ENCODE measurements around the gene NAA16.
"Not testable (repeated sequence)": the region's sequence is repeated elsewhere in the genome, so short reads cannot be mapped to it uniquely, and the experiment has no call there.

NAA16 gene

DNA sequence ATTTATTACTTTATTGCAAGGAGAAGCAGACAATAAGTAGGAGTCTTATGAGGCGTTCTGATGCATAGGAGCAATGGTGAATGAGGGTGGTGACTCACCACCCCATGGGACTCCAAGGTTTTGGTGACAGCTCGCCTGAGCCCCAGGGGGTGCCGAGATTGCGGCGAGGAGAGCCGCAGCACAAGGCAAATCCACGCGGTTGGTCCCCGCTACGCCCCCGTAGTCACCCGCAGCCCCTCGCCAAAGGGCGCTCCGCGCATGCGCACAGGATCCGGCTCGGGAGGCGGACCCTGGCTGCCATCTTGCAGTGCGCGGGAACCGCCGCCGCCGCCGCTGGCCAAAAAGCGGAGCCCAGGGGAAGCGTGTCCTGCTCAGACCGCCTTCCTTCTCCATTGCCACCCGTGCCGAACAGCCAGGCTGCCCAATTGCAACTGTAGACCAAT, at the start of gene NAA16:
Gene NAA16 (plus strand): TSS at position 305 of the 443 bp plus-strand sequence. CDS start 262 bp downstream, outside the sequence.
- DNase-seq (ENCODE audit: low read depth): peak; percentile 83

DNA sequence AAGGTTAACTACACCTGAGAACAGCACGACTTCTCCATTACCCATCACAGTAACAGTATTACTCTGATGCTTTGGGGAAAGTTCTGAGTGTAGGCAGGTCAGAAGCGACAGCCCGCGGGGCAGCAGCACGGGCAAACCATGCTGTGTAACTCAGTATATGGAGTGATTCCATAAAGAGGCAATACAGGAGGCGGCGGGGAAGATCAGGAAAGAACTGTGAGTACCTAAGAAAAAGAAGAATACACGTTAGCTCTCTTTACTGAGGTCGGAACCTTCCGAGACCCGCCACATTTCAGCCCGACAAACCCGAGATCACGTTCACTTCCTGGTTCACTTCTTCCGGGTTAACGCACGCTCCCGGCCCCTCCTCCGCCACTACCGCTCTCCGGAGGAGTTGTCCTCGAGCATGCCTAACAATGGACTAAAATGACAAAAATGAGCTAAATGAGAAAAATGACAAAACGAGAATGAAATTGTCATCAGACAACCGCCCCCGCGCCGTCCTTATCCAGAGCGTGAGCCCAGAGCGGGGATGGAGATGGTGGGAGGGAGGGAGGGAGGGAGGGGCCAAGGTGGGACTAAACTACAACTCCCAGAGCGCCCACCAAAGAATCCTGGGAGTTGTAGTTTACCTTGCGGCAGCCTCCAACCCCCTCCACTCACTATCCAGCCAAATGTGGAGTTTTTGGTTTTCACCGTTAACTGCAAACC, 47.7 kb upstream of the NAA16 start, which contains the start of gene MTRF1:
Gene MTRF1 (minus strand): TSS at position 316 of the 711 bp plus-strand sequence. CDS start 2,669 bp downstream, outside the sequence.
- DNase-seq (ENCODE audit: low read depth): peak; percentile 47

DNA sequence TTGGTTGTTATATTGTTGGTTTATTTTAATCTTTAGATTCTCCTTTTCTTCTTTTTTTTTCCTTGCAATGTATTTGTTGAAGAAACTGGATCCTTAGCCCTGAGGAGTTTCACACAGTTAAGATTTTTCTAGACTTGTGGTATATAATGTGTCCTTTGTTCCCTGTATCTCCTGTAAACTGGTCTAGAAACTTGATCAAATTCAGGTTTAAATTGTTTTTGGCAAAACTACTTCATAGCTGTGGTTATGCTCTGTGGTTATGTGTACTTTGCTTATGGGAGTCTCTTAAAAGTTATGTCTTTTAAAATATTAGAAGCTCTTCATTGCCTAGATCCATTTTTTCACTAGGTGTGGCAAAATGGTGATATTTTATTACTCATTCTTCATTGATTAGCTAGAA, 44.0 kb upstream of the NAA16 start:
- no peak for DNase-seq (ENCODE audit: low read depth)

DNA sequence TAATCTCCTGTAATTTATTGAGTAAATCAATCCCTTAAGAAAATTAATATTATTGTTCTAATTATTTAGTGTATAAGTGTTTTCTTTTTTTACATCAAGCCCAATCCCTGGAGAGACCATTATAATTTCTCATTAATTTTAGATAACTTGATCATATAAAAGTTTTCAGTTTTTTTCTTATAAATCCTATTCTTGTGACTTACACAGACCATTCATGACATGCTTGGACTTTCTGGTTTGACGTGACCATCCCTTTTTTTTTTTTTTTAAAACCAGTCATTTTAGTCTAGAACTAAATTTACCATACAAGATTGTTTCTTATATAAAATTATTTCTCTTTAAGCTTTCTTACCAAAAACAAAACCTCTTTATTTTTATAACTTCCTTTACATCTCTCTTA, 42.3 kb upstream of the NAA16 start:
- no peak for DNase-seq (ENCODE audit: low read depth)

DNA sequence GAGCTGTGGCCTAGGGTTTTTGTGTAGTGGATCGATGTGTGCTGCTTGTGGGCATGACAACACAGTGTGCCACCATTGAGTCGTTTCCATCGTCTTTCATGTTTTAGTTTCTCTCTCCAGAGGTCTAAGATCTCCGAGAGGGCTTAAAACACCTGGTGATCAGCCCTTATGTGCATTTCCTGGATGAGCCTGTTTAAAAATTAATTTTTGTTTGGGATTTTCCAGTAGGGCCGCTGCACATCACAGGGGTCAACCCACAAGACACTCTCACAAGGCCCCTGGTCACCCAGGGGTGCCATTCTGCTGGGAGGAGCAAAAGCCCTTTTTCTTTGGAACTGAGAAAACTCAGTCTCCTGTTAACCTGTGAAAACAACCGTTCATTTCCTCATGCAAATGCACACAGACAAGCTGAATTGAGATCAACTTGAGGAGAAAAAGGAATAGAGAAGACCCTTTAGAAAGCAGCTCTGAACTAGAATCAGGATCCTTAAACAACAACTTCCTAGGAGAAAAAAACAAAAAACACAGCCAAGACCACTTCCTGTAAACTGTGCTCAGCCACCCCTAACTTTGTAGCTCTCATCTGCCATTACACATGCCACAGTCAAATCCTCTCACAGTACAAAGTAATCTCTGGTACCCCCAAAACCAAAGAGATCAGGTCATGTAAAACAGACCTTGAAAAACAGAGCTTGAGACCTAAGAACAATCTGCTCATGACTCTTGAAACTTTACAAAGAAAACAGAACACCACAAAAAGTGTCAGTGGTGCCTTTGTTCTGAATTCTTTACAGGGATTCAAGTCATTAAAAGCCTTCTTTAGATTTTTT, 39.4 kb upstream of the NAA16 start:
- no peak for DNase-seq (ENCODE audit: low read depth)

DNA sequence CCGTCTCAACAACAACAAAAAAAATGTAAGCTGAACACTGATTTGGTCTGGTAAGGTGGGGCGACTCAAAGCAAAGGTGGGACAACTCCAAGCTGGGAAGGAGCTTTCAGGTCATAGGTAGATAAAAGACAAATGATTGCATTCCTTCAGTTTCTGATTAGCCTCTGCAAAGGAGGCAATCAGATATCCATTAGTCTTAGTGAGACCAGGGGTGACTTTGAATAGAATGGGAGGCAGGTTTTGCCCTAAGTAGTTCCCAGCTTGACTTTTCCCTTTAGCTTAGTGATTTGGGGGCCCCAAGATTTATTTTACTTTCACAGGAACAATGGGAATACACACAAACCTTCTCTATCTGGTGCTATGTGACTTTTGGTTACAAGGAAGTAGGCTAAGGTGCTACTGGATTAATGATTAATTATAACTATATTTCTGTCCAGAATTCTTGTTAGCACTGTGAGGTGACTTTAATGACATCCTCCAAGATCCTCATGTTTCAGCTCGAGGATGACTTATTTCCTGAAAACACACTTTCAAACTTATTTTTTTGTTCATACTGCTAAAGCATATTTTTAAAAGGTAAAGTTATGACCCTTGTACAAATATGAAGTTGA, 37.1 kb upstream of the NAA16 start:
- no peak for DNase-seq (ENCODE audit: low read depth)

DNA sequence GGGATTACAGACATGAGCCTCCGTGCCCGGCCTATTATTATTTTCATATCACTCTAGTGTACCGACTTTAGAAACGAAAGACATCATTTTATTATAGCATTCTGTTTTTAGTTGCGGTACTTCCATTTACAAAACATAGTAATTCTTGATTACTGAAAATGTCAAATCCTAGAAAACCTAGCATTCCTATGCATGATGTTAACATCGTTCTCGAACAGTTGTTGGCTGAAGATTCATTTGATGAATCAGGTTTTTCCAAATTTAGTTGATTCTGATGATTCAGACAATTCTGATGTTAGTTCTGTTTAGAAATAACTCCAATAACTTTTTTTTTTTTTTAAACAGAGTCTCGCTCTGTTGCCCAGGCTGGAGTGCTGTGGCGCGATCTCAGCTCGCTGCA, 36.2 kb upstream of the NAA16 start:
- DNase-seq (ENCODE audit: low read depth): no peak

DNA sequence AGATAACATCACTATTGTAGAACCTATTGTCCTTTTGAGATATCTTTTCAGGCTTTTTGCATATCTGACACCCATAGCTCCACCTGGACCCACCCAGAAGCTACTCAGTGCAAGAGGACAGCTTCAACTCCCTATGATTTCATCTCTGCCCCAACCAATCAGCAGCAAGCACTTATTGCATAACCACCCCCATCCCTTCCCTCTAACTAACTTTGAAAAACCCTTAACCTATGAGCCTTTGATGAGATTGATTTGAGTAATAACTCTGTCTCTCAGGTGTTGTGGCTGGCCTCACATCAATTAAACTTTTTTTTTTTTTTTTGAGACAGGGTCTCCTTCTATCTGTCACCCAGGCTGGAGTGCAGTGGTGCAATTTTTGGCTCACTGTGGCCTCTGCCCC, 34.2 kb upstream of the NAA16 start:
- no peak for DNase-seq (ENCODE audit: low read depth)

DNA sequence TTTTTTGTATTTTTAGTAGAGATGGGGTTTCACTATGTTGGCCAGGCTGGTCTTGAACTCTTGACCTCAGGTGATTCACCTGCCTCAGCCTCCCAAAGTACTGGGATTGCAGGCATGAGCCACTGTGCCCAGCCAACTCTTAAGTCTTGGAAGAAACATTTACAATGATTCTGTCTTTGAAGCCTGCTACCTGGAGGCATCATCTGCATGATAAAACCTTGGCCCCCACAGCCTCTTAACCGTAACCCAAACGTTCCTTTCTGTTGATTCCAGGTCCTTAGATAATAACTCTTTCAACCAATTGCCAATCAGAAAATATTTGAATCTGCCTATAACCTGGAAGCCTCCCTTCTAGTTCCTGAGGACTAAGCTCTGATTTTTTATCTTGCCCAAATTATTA, 31.9 kb upstream of the NAA16 start:
- not testable (repeated sequence) for DNase-seq (ENCODE audit: low read depth)

DNA sequence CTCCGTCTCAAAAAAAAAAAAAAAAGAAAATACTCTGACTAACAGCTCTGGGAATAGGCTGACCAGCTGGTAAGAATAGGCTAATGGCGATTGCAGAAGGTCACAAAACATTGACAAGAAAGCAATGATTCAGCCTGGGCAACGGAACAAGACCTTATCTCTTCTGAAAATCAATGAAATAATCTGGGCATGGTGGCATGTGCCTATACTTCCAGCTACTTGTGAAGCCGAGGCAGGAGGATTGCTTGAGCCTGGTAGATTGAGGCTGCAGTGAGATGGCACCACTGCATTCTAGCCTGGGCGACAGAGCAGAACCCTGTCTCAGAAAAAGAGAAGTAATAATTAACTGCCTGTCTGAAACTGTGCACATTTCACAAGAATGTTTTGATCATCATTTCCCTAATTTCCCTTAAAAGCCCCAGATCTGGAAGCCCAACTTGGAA, 28.9 kb upstream of the NAA16 start:
- no peak for DNase-seq (ENCODE audit: low read depth)

DNA sequence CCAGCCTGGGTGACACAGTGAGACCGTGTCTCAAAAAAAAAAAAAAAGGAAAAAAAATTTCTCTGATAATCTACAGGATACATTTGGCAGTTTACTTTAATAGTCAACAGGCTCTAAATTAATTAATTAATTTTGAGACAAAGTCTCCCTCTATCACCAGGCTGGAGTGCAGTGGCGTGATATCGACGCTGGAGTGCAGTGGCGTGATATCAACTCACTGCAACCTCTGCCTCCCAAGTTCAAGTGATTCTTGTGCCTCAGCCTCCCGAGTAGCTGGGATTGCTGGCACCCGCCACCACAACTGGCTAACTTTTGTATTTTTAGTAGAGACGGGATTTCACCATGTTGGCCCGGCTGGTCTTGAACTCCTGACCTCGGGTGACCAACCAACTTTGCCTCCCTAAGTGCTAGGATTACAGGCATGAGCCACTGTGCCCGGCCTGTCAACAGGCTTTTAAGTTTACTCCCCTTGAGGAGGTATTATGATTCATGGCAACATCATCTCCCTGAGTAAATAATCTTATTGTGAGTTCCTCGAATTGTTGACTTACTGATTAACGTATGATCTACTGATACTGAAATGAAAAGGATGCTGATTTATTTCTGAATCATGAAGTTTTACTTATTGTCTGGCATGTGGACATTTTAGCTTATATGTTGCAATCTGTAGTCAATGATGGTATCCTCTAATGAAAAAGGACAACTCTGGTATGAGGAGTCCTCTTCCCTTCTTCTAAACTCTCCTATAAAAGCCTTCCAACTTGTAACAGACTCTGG, 26.4 kb upstream of the NAA16 start:
- DNase-seq (ENCODE audit: low read depth): peak; percentile 67

DNA sequence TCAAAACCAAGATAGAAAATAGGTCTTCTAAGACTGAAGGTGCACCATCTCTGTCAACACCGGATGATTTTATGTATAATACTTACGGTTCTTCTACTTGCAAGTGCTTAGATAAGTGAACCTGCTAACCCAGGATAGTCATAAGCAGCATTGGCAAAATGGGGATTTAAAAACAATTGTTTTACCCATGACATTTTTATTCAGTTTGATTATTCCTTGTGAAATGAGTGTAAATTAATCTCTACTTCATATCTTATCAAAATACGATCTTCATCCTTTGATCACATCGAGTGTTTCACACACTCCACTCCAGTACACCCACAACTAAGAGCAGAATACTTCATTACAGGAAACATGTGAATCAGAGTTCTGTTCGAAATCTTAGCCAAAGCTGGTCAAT, 24.7 kb upstream of the NAA16 start:
- DNase-seq (ENCODE audit: low read depth): no peak

DNA sequence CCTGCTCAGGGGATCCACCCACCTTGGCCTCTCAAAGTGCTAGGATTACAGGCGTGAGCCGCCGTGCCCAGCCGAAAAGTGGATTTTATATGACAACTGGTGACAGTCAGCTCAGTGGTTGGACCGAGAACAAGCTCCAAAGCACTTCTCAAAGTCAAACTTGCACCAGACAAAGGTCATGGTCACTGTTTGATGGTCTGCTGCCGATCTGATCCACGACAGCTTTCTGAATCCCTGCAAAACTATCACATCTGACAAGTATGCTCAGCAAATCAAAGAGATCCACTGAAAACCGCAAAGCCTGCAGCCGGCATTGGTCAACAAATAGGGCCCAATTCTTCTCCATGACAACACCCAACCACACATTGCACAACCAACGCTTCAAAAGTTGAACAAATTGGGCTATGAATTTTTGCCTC, 21.6 kb upstream of the NAA16 start:
- no peak for DNase-seq (ENCODE audit: low read depth)

DNA sequence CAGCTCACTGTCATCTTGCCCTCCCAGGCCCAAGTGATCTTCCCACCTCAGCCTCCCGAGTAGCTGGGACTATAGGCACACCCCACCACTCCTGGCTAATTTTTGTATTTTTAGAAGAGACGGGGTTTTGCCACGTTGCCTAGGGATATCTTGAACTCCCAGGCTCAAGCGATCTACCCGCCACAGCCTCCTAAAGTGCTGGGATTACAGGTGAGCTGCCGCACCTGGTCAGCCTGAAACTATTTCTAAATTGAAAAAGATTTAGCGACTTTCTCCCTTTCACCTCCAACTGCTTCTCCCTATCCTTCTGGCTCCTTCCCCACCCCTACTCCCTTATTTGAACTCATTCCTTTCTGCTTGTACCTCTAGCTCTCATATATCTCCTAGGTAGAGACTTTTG, 19.8 kb upstream of the NAA16 start:
- no peak for DNase-seq (ENCODE audit: low read depth)

DNA sequence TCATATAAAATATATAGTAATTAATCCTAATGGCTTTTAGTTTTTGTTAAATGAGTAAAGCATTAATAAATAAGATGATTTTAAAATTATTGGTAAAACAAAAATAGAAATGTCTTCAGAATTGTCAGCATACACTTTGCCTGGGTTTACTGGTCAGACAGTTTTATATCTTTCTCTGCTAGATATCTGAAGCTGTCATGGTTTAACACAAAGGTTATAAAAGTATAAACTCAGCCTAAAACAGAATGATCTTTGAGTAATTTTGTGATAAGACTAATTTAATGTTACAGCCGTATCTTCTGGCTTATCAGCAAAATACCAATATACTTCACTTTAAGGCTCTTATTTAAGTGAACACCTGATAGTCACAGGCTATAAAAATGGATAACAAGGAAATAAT, 17.8 kb upstream of the NAA16 start:
- no peak for DNase-seq (ENCODE audit: low read depth)

DNA sequence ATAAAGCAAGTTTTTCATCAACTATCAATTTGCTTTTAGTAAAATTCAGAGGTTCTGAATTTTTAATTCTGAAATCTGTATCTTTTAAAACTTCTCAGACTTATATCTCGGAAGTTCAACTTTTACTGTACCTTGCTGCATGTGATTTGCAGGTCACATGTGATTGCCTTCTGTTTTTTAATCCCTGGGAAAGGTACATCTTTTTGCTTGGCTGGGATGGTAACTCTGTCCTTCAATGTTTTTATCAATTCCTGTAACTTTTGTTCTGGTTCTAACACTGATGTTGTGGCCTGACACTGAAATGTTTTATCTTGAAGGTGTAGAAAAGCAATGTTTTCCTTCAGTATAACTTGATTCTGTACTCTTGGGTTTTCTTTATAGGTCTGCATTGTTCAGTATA, 16.2 kb upstream of the NAA16 start:
- DNase-seq (ENCODE audit: low read depth): no peak

DNA sequence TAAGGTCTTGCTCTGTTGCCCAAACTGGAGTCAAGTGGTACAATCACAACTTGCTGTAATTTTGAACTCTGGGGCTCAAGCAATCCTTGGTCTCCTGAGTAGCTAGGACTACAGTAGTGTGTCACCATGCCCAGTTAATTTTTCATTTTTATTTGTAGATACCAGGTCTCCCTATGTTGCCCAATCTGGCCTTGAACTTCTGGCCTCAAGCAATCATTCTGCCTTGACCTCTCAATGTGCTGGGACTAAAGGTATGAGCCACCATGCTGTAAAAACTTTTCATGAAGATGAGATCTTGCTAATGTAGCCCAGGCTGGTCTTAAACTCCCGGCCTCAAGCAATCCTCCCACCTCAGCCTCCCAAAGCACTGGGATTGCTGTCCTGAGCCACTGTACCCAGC, 15.1 kb upstream of the NAA16 start:
- DNase-seq (ENCODE audit: low read depth): no peak

DNA sequence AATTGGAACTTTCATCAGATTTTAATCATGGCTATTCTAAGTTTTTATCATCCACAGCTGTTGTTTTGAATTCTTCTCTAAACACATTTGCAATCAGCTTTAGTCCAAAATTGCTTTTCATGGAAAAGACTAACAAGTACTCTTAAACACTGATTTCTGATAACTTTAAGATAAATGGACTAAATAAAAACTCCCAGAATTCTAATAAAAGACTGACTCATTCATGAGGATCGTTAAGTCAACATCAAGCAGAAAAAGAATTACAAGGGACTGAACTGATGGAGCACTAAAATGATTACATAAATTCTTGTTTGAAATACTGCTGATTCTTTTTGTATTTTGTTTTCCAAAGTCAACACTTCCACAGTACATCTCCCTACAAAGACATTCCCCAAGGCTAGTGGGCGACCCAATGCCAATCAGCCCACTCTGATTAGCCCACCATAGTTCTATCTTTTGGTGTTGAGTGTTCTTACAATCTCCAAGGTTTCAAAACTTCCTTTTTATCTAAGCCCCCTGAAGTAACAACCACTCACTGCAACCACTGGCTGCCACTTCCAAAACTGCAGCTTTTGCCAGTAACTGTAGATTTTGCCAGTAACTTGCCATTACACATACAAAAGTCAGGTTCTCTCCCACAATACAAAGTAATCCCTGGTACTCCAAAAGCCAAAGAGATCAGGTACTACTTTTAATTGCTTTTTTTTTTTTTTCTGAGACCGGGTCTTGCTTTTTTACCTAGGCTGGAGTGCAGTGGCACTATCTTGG, 14.0 kb upstream of the NAA16 start:
- no peak for DNase-seq (ENCODE audit: low read depth)

DNA sequence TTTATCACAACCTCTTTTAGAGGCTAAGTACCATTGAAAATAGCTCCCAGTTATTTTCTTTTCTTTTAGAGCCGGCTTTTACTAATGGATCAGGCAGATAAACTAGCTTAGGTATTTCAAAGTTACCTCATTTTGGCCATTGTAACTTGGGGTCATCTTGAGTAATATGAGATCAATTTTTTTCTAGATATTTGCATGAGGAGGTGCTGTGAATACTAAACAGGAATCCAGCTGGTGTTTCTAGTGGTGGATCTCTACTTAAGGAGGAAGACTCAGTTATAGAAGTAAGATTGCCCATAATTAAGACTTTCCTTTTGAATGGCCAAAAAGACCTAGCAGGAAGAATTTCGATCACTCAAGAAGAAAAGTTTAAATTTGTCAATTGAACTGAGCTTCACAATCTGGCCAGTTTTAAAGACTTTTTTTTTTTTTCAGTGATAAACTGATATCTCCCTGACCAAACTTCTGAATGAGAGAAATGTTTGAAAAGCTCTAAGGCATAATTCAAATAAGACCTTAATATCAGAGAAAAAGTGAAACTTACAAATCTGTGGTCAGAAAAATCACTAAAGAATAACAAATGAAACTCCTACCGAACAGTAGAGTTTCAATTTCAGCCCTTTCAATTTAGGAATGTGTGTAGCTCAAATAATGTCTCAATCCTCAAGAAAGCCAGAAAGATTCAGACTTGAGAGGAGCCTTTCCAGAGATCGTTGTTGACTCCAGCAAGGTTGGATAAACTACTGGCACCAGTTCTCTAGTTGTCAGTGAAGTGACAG, 11.6 kb upstream of the NAA16 start:
- no peak for DNase-seq (ENCODE audit: low read depth)

DNA sequence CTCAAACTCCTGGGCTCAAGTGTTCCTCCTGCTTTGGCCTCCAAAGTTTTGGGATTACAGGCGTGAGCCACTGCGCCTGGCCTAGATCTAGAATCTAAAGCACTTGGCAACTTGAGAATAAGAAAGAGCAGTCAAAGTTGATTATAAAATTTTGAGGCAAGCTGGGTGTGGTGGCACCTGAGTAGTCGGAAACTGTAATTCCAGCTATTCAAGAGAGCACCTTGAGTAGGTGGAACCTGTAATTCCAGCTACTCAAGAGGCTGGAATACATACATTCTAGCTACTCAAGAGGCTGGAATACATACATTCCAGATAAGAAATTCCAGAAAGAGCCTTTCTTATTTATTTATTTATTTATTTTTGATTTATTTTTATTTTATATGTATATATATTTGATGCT, 8.3 kb upstream of the NAA16 start:
- no peak for DNase-seq (ENCODE audit: low read depth)

Data from fibroblast of the conjunctiva (primary cell).